Measurements from ENCODE around the gene MTX2.
A peak's percentile ranks its signal among the peaks of the same experiment; 100 is the strongest.
"Not testable (repeated sequence)": the region's sequence is repeated elsewhere in the genome, so short reads cannot be mapped to it uniquely, and the experiment has no call there.

The MTX2 gene

GRCh38 chr2:176278927-176279326 lies 9.7 kb downstream of the MTX2 start:
- Mint-ChIP-seq H3K4me1 (peaks cover 32% of the 10 kb centered on the region), H3K9me3 (no peaks in the 10 kb centered on the region), H3K4me3 (no peak overlapping the region), H3K27me3 (no peaks in the 10 kb centered on the region), H3K27ac (peak overlapping the region in 1 of 2 donors; percentile 12)
- no peak for ATAC-seq
- DNase-seq, result no peak

- ATAC-seq (no peak), DNase-seq (no peak)
- Mint-ChIP-seq H3K4me1 (peaks cover 34% of the 10 kb centered on the region), H3K27me3 (no peaks in the 10 kb centered on the region), H3K9me3 (no peaks in the 10 kb centered on the region), H3K27ac (no peak overlapping the region), H3K4me3 (no peak overlapping the region)
Observed at GRCh38 chr2:176280156-176280555, 10.9 kb downstream of the MTX2 start.

GRCh38 chr2:176280867-176281658 lies 11.8 kb downstream of the MTX2 start:
- DNase-seq (no peak), ATAC-seq (peak; percentile 79)
- Mint-ChIP-seq H3K27me3 (no peaks in the 10 kb centered on the region), H3K4me1 (peaks cover 43% of the 10 kb centered on the region), H3K4me3 (no peak overlapping the region), H3K9me3 (no peaks in the 10 kb centered on the region), H3K27ac (no peak overlapping the region)

GRCh38 chr2:176283291-176284068 lies 14.2 kb downstream of the MTX2 start:
- Mint-ChIP-seq H3K4me3 (no peak overlapping the region), H3K27ac (no peak overlapping the region), H3K9me3 (no peaks in the 10 kb centered on the region), H3K4me1 (peaks cover 51% of the 10 kb centered on the region), H3K27me3 (no peaks in the 10 kb centered on the region)
- DNase-seq (no peak), ATAC-seq (no peak)

GRCh38 chr2:176284461-176285049 lies 15.3 kb downstream of the MTX2 start:
- DNase-seq, result no peak
- Mint-ChIP-seq H3K9me3 (no peaks in the 10 kb centered on the region), H3K27me3 (no peaks in the 10 kb centered on the region), H3K27ac (no peak overlapping the region), H3K4me3 (no peak overlapping the region), H3K4me1 (peaks cover 51% of the 10 kb centered on the region)
- ATAC-seq, result no peak

GRCh38 chr2:176285321-176285720 lies 16.1 kb downstream of the MTX2 start:
- Mint-ChIP-seq H3K9me3 (no peaks in the 10 kb centered on the region), H3K4me1 (peaks cover 51% of the 10 kb centered on the region), H3K27me3 (no peaks in the 10 kb centered on the region), H3K4me3 (no peak overlapping the region), H3K27ac (no peak overlapping the region)
- ATAC-seq, result no peak
- DNase-seq, result no peak

GRCh38 chr2:176291335-176291734 lies 22.1 kb downstream of the MTX2 start:
- H3K4me1 Mint-ChIP-seq, result peaks cover 44% of the 10 kb centered on the region
- H3K4me3 Mint-ChIP-seq, result peak overlapping the region; percentile 0 to 26
- H3K27me3 Mint-ChIP-seq, result no peaks in the 10 kb centered on the region
- H3K9me3 Mint-ChIP-seq, result no peaks in the 10 kb centered on the region
- no peak for ATAC-seq
- DNase-seq, result no peak
- H3K27ac Mint-ChIP-seq, result no peak overlapping the region

GRCh38 chr2:176291809-176292283 lies 22.6 kb downstream of the MTX2 start:
- Mint-ChIP-seq H3K27ac (no peak overlapping the region), H3K27me3 (no peaks in the 10 kb centered on the region), H3K9me3 (no peaks in the 10 kb centered on the region), H3K4me3 (peak overlapping the region; percentile 0 to 26), H3K4me1 (peaks cover 39% of the 10 kb centered on the region)
- ATAC-seq (peak; percentile 95), DNase-seq (peak in 1 of 2 donors; percentile 4)

GRCh38 chr2:176292608-176293007 lies 23.4 kb downstream of the MTX2 start:
- peaks cover 39% of the 10 kb centered on the region for H3K4me1 Mint-ChIP-seq
- DNase-seq (no peak), ATAC-seq (no peak)
- H3K27me3 Mint-ChIP-seq, result no peaks in the 10 kb centered on the region
- no peaks in the 10 kb centered on the region for H3K9me3 Mint-ChIP-seq
- H3K4me3 Mint-ChIP-seq, result no peak overlapping the region
- no peak overlapping the region for H3K27ac Mint-ChIP-seq

- Mint-ChIP-seq H3K9me3 (no peaks in the 10 kb centered on the region), H3K4me3 (no peak overlapping the region), H3K27ac (no peak overlapping the region), H3K4me1 (peaks cover 39% of the 10 kb centered on the region), H3K27me3 (no peaks in the 10 kb centered on the region)
- no peak for DNase-seq
- ATAC-seq, result no peak
Observed at GRCh38 chr2:176293334-176293733, 24.1 kb downstream of the MTX2 start.

- Mint-ChIP-seq H3K27me3 (no peaks in the 10 kb centered on the region), H3K9me3 (no peaks in the 10 kb centered on the region), H3K4me3 (no peak overlapping the region), H3K4me1 (peaks cover 15% of the 10 kb centered on the region), H3K27ac (no peak overlapping the region)
- ATAC-seq, result no peak
- DNase-seq, result no peak
Observed at GRCh38 chr2:176297067-176297466, 27.8 kb downstream of the MTX2 start.

- no peak overlapping the region for H3K27ac Mint-ChIP-seq
- H3K9me3 Mint-ChIP-seq, result no peaks in the 10 kb centered on the region
- H3K27me3 Mint-ChIP-seq, result no peaks in the 10 kb centered on the region
- H3K4me3 Mint-ChIP-seq, result no peak overlapping the region
- DNase-seq (no peak), ATAC-seq (no peak)
- peaks cover 9% of the 10 kb centered on the region for H3K4me1 Mint-ChIP-seq
Observed at GRCh38 chr2:176297737-176298136, 28.5 kb downstream of the MTX2 start.

- H3K4me1 Mint-ChIP-seq, DNase-seq, H3K9me3 Mint-ChIP-seq, H3K4me3 Mint-ChIP-seq, H3K27me3 Mint-ChIP-seq, ATAC-seq, H3K27ac Mint-ChIP-seq: not testable (repeated sequence)
Observed at GRCh38 chr2:176306020-176306419, 36.8 kb downstream of the MTX2 start.

GRCh38 chr2:176317199-176317598 lies 48.0 kb downstream of the MTX2 start:
- no peak for ATAC-seq

GRCh38 chr2:176317623-176318065 lies 48.4 kb downstream of the MTX2 start:
- Mint-ChIP-seq H3K4me3 (no peak overlapping the region), H3K27ac (no peak overlapping the region), H3K27me3 (no peaks in the 10 kb centered on the region), H3K4me1 (no peaks in the 10 kb centered on the region), H3K9me3 (no peaks in the 10 kb centered on the region)
- no peak for ATAC-seq
- DNase-seq, result no peak

More at GRCh38 chr2:176317199-176317598, 48.0 kb downstream of the MTX2 start:
- no peak for DNase-seq
- Mint-ChIP-seq H3K27ac (no peak overlapping the region), H3K27me3 (no peaks in the 10 kb centered on the region), H3K4me3 (no peak overlapping the region), H3K4me1 (no peaks in the 10 kb centered on the region), H3K9me3 (no peaks in the 10 kb centered on the region)

- Mint-ChIP-seq H3K4me1 (no peaks in the 10 kb centered on the region), H3K9me3 (no peaks in the 10 kb centered on the region), H3K27ac (no peak overlapping the region), H3K27me3 (no peaks in the 10 kb centered on the region), H3K4me3 (no peak overlapping the region)
- no peak for ATAC-seq
- DNase-seq, result no peak
Observed at GRCh38 chr2:176321916-176322315, 52.7 kb downstream of the MTX2 start.
